NT2/D1 (cell line): Measurements from ENCODE around the gene TMEM243.

Source experiments
- YY1 ChIP-seq: IDR thresholded peaks from 2 replicates; pipeline ENCODE4 v1.6.1; 2011; ENCODE audit not compliant: insufficient read length, insufficient read depth
- ZNF274 ChIP-seq: IDR thresholded peaks from 2 replicates; pipeline ENCODE4 v1.6.1; 2011; ENCODE audit warnings: mild to moderate bottlenecking, low read depth, low read length

- TF ChIP-seq YY1 (peak; percentile 74), ZNF274 (no peak)
Measured at GRCh38 chr7:87152112-87152896, 67.2 kb downstream of the TMEM243 start, which contains the start of gene DMTF1.
